GM12878 (cell line): ENCODE results near the gene DCLRE1B.

ENCODE experiments used
- SPI1 ChIP-seq: IDR thresholded peaks from 2 replicates; pipeline ENCODE4 v1.6.1; 2011; ENCODE audit warnings: low read depth, mild to moderate bottlenecking, low read length, moderate library complexity, borderline replicate concordance; ENCODE audit not compliant: insufficient read depth
- TBL1XR1 ChIP-seq: IDR thresholded peaks from 2 replicates; pipeline ENCODE4 v1.6.1; 2012; ENCODE audit warnings: low read depth, low read length, improper control_type of control experiment

DNA sequence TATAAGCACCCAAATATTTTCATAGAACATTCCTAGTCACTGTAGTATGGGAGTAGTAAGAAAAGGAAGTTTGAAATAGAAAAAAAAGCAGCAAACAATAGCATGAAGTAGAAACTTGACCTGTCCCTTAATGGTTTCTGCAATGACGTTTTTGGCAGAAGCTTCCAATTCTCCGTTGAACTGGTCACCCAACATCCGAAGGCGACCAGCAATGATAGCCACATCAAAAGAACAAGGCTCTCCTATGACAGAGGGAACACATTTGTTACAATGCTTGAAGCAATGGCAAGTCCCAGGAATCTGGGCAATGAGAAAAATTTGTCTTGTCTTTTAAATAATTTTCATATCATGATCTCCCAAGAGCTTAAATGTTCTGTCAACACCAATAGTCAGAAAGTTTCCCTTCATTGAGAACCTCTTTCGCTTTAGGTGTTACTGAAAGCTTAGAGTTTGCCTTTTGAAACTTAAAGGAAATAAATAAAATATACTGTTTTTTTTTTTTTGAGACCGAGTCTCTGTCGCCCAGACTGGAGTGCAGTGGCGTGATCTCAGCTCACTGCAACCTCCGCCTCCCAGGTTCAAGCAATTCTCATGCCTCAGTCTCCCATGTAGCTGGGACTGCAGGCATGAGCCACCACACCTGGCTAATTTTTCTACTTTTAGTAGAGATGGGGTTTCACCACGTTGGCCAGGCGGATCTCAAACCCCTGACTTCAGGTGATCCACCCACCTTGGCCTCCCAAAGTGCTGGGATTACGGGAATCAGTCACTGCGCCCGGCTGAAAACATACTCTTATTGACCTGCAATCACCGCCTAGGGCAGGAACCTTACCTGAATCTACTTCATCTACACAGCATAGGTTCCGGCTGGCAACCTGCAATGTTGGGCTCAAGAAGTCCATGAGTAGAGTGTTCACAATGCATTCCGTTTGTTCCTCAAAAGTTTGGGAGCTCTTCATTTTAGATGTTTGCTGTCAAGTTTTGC is 18.4 kb upstream of the DCLRE1B start:
- no peak for TF ChIP-seq TBL1XR1
- no peak for TF ChIP-seq SPI1
